IPS-15b (cell line): ENCODE measurements around the gene C11orf97.
A peak's percentile ranks its signal among the peaks of the same experiment; 100 is the strongest.

ENCODE experiments used
- H3K27me3 ChIP-seq: one replicate; pipeline ENCODE4 v1.6.1; 2013; ENCODE audit warnings: low read length; ENCODE audit not compliant: control insufficient read depth, insufficient read depth
- H3K36me3 ChIP-seq: one replicate; pipeline ENCODE4 v1.6.1; 2013; ENCODE audit warnings: low read length; ENCODE audit not compliant: control insufficient read depth, insufficient read depth
- H3K4me1 ChIP-seq: one replicate; pipeline ENCODE4 v1.6.1; 2013; ENCODE audit warnings: mild to moderate bottlenecking, low read length; ENCODE audit not compliant: control insufficient read depth, insufficient read depth
- H3K4me3 ChIP-seq: one replicate; pipeline ENCODE4 v1.5.1; 2013; ENCODE audit warnings: low read depth, low read length
- H3K9ac ChIP-seq: one replicate; pipeline ENCODE4 v1.6.1; 2013; ENCODE audit warnings: low read depth, mild to moderate bottlenecking, low read length
- H3K9me3 ChIP-seq: one replicate; pipeline ENCODE4 v1.6.1; 2013; ENCODE audit warnings: mild to moderate bottlenecking, low read length; ENCODE audit not compliant: control insufficient read depth, insufficient read depth

Gene C11orf97

GRCh38 chr11:94526645-94527438 is 14.6 kb downstream of the C11orf97 start:
- Histone ChIP-seq H3K4me1 (no peaks in the 10 kb centered on the region), H3K27me3 (peaks cover 3% of the 10 kb centered on the region), H3K36me3 (no peaks in the 10 kb centered on the region), H3K9ac (no peak overlapping the region), H3K4me3 (no peak overlapping the region), H3K9me3 (no peaks in the 10 kb centered on the region)

DNA sequence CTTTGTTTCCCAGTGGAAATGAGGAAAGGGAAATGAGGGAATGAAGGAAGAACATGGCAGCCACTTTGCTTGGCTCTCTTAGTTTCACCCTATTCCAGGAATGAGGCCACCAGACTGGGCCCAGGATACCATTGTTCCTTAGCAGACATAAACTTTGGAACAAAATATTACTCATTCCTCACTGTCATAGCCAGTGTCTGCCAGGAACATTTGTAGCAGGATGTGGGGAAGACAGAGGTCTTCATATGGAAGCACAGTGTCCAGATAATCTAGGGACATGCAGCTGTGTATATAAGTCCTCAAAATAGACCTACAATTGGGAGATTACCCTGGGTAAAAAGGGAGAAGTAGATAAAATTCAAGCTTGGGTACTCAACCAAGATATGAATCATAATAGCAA is 16.3 kb downstream of the C11orf97 start:
- Histone ChIP-seq H3K27me3 (peaks cover 3% of the 10 kb centered on the region), H3K36me3 (no peaks in the 10 kb centered on the region), H3K9me3 (no peaks in the 10 kb centered on the region), H3K4me1 (no peaks in the 10 kb centered on the region), H3K9ac (no peak overlapping the region), H3K4me3 (no peak overlapping the region)

GRCh38 chr11:94532211-94532610 is 19.9 kb downstream of the C11orf97 start:
- no peaks in the 10 kb centered on the region for H3K36me3 ChIP-seq
- no peak overlapping the region for H3K4me3 ChIP-seq
- no peaks in the 10 kb centered on the region for H3K9me3 ChIP-seq
- no peaks in the 10 kb centered on the region for H3K27me3 ChIP-seq
- H3K9ac ChIP-seq, result no peak overlapping the region
- H3K4me1 ChIP-seq, result no peaks in the 10 kb centered on the region

GRCh38 chr11:94533206-94533605 is 20.9 kb downstream of the C11orf97 start:
- Histone ChIP-seq H3K9ac (no peak overlapping the region), H3K9me3 (no peaks in the 10 kb centered on the region), H3K36me3 (no peaks in the 10 kb centered on the region), H3K4me1 (no peaks in the 10 kb centered on the region), H3K4me3 (no peak overlapping the region), H3K27me3 (no peaks in the 10 kb centered on the region)

DNA sequence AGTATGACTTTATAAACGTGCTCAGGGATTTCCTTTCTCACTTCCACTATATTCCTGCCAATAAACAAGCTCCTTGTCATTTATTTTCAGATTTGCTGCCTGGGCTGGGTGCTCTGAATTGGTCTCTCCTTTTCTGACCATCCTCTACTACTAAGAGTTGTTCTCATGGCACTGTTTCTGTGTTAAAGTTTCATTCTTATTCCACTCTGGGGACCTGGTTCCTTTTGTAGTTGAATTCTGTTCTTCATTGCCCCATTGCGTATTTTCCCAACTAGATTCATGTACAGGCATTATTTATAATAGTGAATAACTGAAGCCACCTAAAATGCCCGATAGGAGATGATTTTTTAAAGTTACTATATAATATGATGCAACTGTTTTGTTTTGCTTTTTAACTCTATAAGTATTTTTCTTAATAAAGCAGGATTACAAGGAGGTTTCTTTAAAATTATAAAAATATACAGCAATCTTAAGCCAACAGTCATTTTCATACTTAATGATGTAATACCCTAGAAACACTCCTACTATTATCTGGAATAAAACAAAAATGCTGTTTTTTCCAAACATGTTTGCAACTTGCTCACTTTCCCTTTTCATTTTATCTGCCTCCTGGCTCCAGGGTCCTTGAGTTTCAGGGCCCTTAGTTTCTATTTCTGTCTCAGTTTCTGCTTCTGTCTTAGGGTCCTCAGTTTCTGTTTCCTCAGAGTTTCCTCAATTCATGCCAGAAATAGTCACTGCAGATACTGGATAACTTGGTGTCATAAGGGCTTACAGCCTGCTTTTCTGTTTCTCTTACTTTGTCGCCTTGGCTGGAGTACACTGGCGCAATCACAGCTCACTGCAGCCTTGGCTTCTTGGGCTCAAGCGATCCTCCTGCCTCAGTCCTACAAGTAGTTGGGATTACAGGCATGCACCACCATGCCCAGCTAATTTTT is 21.7 kb downstream of the C11orf97 start:
- no peaks in the 10 kb centered on the region for H3K36me3 ChIP-seq

GRCh38 chr11:94536386-94536785 is 24.1 kb downstream of the C11orf97 start:
- Histone ChIP-seq H3K27me3 (peaks cover 3% of the 10 kb centered on the region), H3K9ac (no peak overlapping the region), H3K4me3 (no peak overlapping the region), H3K9me3 (no peaks in the 10 kb centered on the region), H3K4me1 (no peaks in the 10 kb centered on the region), H3K36me3 (no peaks in the 10 kb centered on the region)

More for the DNA sequence above, 21.7 kb downstream of the C11orf97 start:
- Histone ChIP-seq H3K9me3 (no peaks in the 10 kb centered on the region), H3K9ac (no peak overlapping the region), H3K4me1 (no peaks in the 10 kb centered on the region), H3K27me3 (no peaks in the 10 kb centered on the region), H3K4me3 (no peak overlapping the region)

DNA sequence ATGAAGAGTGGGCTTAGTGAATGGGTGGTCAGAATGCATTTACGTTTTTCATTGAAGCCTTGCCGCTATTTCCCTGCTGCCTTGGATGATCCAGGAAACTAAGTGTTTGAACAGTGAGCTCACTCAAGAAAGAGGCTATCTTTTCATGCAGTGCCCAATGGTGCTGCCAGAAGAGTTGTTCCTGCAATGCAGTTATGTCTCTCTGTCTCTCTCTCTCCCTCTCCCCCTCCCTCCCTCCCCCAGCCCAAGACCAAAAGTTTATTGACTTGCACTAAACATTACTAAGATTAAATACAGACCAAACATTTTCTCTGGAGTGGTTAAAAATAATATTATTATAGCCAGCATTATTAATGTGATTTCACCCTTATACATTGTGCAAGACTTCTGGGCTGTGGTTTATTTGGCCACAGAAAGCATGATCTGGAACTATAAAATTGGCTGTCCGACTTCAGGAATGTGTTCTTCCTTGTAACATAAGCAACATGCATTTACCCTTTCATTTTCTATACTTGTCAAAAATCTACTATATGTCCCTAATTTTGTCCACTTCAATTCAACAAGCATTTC is 24.9 kb downstream of the C11orf97 start:
- Histone ChIP-seq H3K36me3 (no peaks in the 10 kb centered on the region), H3K27me3 (peaks cover 3% of the 10 kb centered on the region), H3K9me3 (no peaks in the 10 kb centered on the region), H3K4me1 (no peaks in the 10 kb centered on the region), H3K9ac (no peak overlapping the region), H3K4me3 (no peak overlapping the region)

DNA sequence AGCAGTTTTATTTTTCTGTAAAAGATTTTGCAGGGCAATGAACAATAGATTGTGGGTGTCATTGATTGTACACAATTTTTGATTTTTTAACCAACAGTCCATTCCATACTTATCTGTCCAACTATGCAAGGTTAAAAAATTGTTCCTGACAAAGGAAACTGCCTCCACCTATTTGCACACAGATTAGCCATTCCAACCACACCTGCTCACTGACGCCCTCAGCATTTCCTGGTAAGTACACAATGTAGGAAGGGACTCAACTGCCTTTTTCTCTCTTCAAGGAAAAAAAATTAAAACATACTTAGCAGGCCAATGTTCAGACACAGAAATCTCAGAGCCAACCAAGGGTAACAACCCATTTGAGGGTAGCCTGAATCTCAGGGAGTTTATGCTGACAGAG is 27.2 kb downstream of the C11orf97 start:
- no peak overlapping the region for H3K9ac ChIP-seq
- H3K36me3 ChIP-seq, result no peaks in the 10 kb centered on the region
- no peaks in the 10 kb centered on the region for H3K9me3 ChIP-seq
- no peaks in the 10 kb centered on the region for H3K4me1 ChIP-seq
- no peak overlapping the region for H3K4me3 ChIP-seq
- peaks cover 3% of the 10 kb centered on the region for H3K27me3 ChIP-seq

DNA sequence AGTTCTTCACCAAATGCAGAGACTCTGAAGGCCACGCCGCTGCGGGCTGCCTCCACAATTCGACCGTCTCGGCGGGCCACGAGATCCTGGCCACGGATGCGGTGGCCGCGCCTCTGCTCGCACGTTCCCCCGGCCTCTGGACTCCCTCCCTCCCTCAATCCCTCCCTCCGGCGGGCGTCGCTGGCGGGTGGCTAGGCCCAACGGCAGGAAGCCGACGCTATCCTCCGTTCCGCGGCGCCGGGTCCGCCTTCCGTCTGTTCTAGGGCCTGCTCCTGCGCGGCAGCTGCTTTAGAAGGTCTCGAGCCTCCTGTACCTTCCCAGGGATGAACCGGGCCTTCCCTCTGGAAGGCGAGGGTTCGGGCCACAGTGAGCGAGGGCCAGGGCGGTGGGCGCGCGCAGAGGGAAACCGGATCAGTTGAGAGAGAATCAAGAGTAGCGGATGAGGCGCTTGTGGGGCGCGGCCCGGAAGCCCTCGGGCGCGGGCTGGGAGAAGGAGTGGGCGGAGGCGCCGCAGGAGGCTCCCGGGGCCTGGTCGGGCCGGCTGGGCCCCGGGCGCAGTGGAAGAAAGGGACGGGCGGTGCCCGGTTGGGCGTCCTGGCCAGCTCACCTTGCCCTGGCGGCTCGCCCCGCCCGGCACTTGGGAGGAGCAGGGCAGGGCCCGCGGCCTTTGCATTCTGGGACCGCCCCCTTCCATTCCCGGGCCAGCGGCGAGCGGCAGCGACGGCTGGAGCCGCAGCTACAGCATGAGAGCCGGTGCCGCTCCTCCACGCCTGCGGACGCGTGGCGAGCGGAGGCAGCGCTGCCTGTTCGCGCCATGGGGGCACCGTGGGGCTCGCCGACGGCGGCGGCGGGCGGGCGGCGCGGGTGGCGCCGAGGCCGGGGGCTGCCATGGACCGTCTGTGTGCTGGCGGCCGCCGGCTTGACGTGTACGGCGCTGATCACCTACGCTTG is 31.7 kb downstream of the C11orf97 start, which contains the start of gene FUT4:
Gene FUT4, plus strand, starts transcription at position 227 of the 951 bp plus-strand sequence. Its CDS starts 213 bp downstream, at position 440.
- peak within 1 kb of the TSS; percentile 70 for H3K4me3 ChIP-seq
- H3K9ac ChIP-seq, result peak within 1 kb of the TSS; percentile 73
- peaks cover 10% of the 10 kb centered on the region for H3K4me1 ChIP-seq
- no peaks in the 10 kb centered on the region for H3K9me3 ChIP-seq
- peaks cover 29% of the 10 kb centered on the region for H3K27me3 ChIP-seq
- no peaks in the 10 kb centered on the region for H3K36me3 ChIP-seq

GRCh38 chr11:94544646-94545263 is 32.5 kb downstream of the C11orf97 start:
- peaks cover 29% of the 10 kb centered on the region for H3K27me3 ChIP-seq
- peak overlapping the region; percentile 54 for H3K9ac ChIP-seq
- peak overlapping the region; percentile 70 for H3K4me3 ChIP-seq
- H3K4me1 ChIP-seq, result peaks cover 10% of the 10 kb centered on the region
- H3K9me3 ChIP-seq, result no peaks in the 10 kb centered on the region
- H3K36me3 ChIP-seq, result no peaks in the 10 kb centered on the region
